ENCODE results near the gene SAMD1. TPM values are rescaled to one million over a fixed set of nuclear protein-coding genes. Genes with fewer than 3 reads are reported as not detected.

Gene SAMD1
- polyA plus RNA-seq, 1 donor (not counting 4 experiments of a cell fraction or from before 2014, with no cell fraction given): 5.3 TPM

DNA sequence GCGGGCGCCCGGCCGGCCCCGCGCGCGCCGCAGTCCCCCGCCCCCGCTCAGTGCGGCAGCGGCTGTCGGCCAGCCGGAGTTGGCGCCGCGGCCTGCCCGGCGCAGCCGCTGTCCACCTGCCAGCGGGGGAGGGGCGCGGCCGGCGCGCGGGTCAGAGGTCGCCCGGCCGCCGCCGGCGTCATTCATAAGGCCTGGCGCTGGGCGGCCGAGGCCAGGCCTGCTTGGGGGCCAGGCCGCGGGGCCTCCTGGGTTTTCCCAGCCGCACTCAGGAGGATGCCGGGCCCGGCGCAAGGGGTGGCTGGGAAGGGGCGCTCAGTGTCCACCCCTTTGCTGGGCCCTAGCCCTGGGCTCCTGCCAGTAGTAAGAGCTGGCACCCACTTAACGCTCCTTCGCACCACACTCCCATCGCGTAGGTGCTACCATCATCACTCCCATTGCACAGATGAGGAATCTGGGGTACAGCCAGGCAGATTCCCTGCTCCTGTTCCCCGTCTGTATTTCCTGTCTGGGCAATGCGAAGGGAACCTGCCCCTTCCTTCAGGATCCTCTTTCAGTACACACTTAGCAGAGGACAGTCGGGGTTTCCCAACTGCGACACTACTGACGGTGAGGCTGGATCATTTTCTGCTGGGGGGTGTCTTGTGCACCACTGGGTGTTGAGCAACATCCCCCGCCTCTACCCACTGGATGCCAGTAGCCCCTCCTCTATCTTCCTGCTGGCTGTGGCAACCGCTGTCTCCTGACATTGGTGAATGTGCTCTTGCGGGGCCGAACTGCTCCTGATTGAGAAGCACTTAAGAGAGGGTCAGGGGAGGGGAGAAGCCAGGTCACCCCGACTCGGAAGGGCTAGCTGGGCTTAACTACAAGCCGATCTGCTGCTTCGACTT, 27.9 kb upstream of the SAMD1 start:
- dilution Hi-C loops (cut with MboI; ENCODE audit: extremely low pct_ligation_motif_present, low sequenced_read_pairs): no loop called here
- Histone ChIP-seq H3K27me3 (ENCODE audit: control insufficient read depth, extremely low read depth, insufficient read depth, low read length) (no peaks in the 10 kb centered on the region), H4K20me1 (ENCODE audit: control insufficient read depth, extremely low read depth, insufficient read depth, low read length) (no peaks in the 10 kb centered on the region), H3K9me3 (ENCODE audit: control insufficient read depth, low read depth, low read length) (no peaks in the 10 kb centered on the region), H3K79me2 (ENCODE audit: control insufficient read depth, insufficient read depth, low read length) (peaks cover 9% of the 10 kb centered on the region), H3K4me1 (ENCODE audit: control insufficient read depth, extremely low read depth, insufficient read depth, low read length) (peaks cover 14% of the 10 kb centered on the region), H3K4me2 (ENCODE audit: control insufficient read depth, extremely low read depth, insufficient read depth, low read depth, low read length) (peak overlapping the region; percentile 91), H3K9me1 (ENCODE audit: control insufficient read depth, extremely low read depth, insufficient read depth, low read length) (no peaks in the 10 kb centered on the region), H2AFZ (ENCODE audit: control insufficient read depth, low read length) (peak overlapping the region; percentile 82), H3K36me3 (ENCODE audit: control insufficient read depth in 2 of 2, extremely low read depth in 1 of 2, insufficient read depth in 2 of 2, low read length in 2 of 2) (peaks cover 0 to 4% of the 10 kb centered on the region in 2 experiments), H3K9ac (ENCODE audit: control insufficient read depth, extremely low read depth, insufficient read depth, low read length) (peak overlapping the region; percentile 73), H3K4me3 (ENCODE audit: control insufficient read depth in 2 of 3, extremely low read depth in 1 of 3, insufficient read depth in 2 of 3, low read depth in 1 of 3, low read length in 3 of 3) (peak overlapping the region; percentile 44 to 72 (median 58)), H3K27ac (ENCODE audit: control insufficient read depth, insufficient read depth, low read length) (peak overlapping the region; percentile 63)
- TF ChIP-seq EZH2 (IDR thresholded peaks at IDR 0.05; ENCODE audit: low read length): no peak
- TF ChIP-seq, protein P1, sequence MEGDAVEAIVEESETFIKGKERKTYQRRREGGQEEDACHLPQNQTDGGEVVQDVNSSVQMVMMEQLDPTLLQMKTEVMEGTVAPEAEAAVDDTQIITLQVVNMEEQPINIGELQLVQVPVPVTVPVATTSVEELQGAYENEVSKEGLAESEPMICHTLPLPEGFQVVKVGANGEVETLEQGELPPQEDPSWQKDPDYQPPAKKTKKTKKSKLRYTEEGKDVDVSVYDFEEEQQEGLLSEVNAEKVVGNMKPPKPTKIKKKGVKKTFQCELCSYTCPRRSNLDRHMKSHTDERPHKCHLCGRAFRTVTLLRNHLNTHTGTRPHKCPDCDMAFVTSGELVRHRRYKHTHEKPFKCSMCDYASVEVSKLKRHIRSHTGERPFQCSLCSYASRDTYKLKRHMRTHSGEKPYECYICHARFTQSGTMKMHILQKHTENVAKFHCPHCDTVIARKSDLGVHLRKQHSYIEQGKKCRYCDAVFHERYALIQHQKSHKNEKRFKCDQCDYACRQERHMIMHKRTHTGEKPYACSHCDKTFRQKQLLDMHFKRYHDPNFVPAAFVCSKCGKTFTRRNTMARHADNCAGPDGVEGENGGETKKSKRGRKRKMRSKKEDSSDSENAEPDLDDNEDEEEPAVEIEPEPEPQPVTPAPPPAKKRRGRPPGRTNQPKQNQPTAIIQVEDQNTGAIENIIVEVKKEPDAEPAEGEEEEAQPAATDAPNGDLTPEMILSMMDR (optimal IDR thresholded peaks at IDR 0.05 in 1 of 3, IDR thresholded peaks at IDR 0.05 in 1 of 3, conservative IDR thresholded peaks at IDR 0.05 in 1 of 3; ENCODE audit: extremely low read depth in 1 of 3, insufficient read depth in 2 of 3, low read length in 3 of 3): no peak
- FAIRE-seq (peak; percentile 9), DNase-seq (ENCODE audit: low read depth, low spot score) (no peak)

DNA sequence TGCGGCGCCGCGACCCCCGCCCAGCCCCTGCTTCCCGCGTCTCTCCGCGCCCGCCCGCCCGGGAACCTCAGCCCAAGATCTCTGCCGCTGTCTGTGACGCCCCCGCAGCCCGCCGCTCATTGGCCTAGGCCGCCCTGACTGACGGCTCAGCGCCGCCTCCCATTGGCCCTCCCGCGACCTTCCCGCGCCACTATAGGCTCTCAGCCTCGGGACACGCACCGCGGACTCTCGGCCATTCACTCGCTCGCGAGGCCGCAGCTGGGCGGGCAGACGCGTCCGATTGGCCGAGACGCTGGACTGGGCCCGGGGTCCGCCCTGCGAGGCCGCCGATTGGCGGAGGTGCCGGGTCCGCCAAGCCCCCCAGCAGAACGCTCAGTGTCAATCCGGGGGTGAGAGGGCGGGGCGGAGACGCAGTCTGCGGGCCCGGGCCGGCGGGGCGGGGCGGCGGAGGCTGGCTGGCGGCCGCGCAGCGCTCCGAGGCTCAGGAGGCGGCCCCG, 27.2 kb upstream of the SAMD1 start, which contains the start of gene PRKACA:
Gene PRKACA (minus strand): TSS at position 95 of the 497 bp plus-strand sequence. CDS start 215 bp downstream, outside the sequence.
- H2AFZ ChIP-seq (ENCODE audit: control insufficient read depth, low read length): peak within 1 kb of the TSS; percentile 82
- no peaks in the 10 kb centered on the region for H3K9me3 ChIP-seq (ENCODE audit: control insufficient read depth, low read depth, low read length)
- H3K27ac ChIP-seq (ENCODE audit: control insufficient read depth, insufficient read depth, low read length): peak within 1 kb of the TSS; percentile 63
- peak within 1 kb of the TSS; percentile 73 for H3K9ac ChIP-seq (ENCODE audit: control insufficient read depth, extremely low read depth, insufficient read depth, low read length)
- FAIRE-seq (no peak), DNase-seq (ENCODE audit: low read depth, low spot score) (peak; percentile 83)
- peak within 1 kb of the TSS; percentile 91 for H3K4me2 ChIP-seq (ENCODE audit: control insufficient read depth, extremely low read depth, insufficient read depth, low read depth, low read length)
- H3K27me3 ChIP-seq (ENCODE audit: control insufficient read depth, extremely low read depth, insufficient read depth, low read length): no peaks in the 10 kb centered on the region
- peak within 1 kb of the TSS; percentile 78 to 86 (median 80) for H3K4me3 ChIP-seq (ENCODE audit: control insufficient read depth in 2 of 3, extremely low read depth in 1 of 3, insufficient read depth in 2 of 3, low read depth in 1 of 3, low read length in 3 of 3)
- H3K79me2 ChIP-seq (ENCODE audit: control insufficient read depth, insufficient read depth, low read length): peaks cover 9% of the 10 kb centered on the region
- dilution Hi-C loops (cut with MboI; ENCODE audit: extremely low pct_ligation_motif_present, low sequenced_read_pairs): no loop called here
- TF ChIP-seq, protein P1 (optimal IDR thresholded peaks at IDR 0.05 in 1 of 3, IDR thresholded peaks at IDR 0.05 in 1 of 3, conservative IDR thresholded peaks at IDR 0.05 in 1 of 3; ENCODE audit: extremely low read depth in 1 of 3, insufficient read depth in 2 of 3, low read length in 3 of 3): no peak
- TF ChIP-seq EZH2 (IDR thresholded peaks at IDR 0.05; ENCODE audit: low read length): no peak
- peaks cover 14% of the 10 kb centered on the region for H3K4me1 ChIP-seq (ENCODE audit: control insufficient read depth, extremely low read depth, insufficient read depth, low read length)
- no peaks in the 10 kb centered on the region for H3K9me1 ChIP-seq (ENCODE audit: control insufficient read depth, extremely low read depth, insufficient read depth, low read length)
- H3K36me3 ChIP-seq (ENCODE audit: control insufficient read depth in 2 of 2, extremely low read depth in 1 of 2, insufficient read depth in 2 of 2, low read length in 2 of 2): peaks cover 0 to 4% of the 10 kb centered on the region in 2 experiments
- H4K20me1 ChIP-seq (ENCODE audit: control insufficient read depth, extremely low read depth, insufficient read depth, low read length): no peaks in the 10 kb centered on the region
